ENCODE data around the gene ARHGAP23.

- TF ChIP-seq, protein P1, sequence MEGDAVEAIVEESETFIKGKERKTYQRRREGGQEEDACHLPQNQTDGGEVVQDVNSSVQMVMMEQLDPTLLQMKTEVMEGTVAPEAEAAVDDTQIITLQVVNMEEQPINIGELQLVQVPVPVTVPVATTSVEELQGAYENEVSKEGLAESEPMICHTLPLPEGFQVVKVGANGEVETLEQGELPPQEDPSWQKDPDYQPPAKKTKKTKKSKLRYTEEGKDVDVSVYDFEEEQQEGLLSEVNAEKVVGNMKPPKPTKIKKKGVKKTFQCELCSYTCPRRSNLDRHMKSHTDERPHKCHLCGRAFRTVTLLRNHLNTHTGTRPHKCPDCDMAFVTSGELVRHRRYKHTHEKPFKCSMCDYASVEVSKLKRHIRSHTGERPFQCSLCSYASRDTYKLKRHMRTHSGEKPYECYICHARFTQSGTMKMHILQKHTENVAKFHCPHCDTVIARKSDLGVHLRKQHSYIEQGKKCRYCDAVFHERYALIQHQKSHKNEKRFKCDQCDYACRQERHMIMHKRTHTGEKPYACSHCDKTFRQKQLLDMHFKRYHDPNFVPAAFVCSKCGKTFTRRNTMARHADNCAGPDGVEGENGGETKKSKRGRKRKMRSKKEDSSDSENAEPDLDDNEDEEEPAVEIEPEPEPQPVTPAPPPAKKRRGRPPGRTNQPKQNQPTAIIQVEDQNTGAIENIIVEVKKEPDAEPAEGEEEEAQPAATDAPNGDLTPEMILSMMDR (IDR thresholded peaks at IDR 0.05) = no peak
- TF ChIP-seq POLR2A (IDR thresholded peaks at IDR 0.05) (no peak), POLR2AphosphoS5 (IDR thresholded peaks at IDR 0.05) (no peak), EP300 (IDR thresholded peaks at IDR 0.05) (no peak)
Measured at GRCh38 chr17:38556239-38556638, 128.0 kb downstream of the ARHGAP23 start.

All from stomach (tissue), 4 donors.